ENCODE measurements around the gene ERLIN1. TPM values are rescaled to one million over a fixed set of nuclear protein-coding genes. Genes with fewer than 3 reads are reported as not detected.

Gene ERLIN1
- total and polyA plus RNA-seq, 5 experiments from 2014 or later, result 5.4 to 13.0 (median 8.3) TPM

- peaks cover 0 to 26% (median 8%) of the 10 kb centered on the region in 3 donors for H3K36me3 Mint-ChIP-seq
- DNase-seq, result no peak
- no peak for ATAC-seq
- H3K4me3 Mint-ChIP-seq, result no peak overlapping the region
- H3K27ac Mint-ChIP-seq, result no peak overlapping the region
- H3K9me3 Mint-ChIP-seq, result no peaks in the 10 kb centered on the region
- POLR2A ChIA-PET, result no interaction called here
- H3K4me1 Mint-ChIP-seq, result no peaks in the 10 kb centered on the region
- H3K27me3 Mint-ChIP-seq, result peaks cover 0 to 14% (median 10%) of the 10 kb centered on the region in 5 donors
These were observed 38.8 kb downstream of the ERLIN1 start for GRCh38 chr10:100146875-100147650.

DNA sequence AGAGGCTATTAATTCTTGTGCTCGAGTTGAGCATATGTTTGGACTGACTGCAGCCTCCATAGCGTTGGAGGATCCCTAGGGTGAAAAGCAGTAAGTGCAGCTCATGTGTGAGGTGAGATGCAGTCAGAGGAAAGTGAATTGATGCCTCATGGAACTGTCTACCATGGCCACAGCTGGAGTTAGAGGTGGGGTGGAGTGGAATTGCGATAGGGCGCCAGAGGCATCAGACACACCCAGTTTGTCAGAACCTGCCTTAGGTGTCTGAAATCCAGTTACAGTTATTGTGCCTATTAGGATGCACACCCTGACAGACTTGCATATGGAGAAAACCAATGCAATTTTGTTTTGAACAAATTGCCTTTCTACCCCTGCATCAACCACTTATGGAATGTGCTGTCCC lies 39.4 kb downstream of the ERLIN1 start:
- POLR2A ChIA-PET, result no interaction called here
- Mint-ChIP-seq H3K27me3 (peaks cover 3 to 14% (median 10%) of the 10 kb centered on the region in 5 donors), H3K36me3 (peaks cover 0 to 20% (median 1%) of the 10 kb centered on the region in 3 donors), H3K9me3 (no peaks in the 10 kb centered on the region), H3K27ac (no peak overlapping the region), H3K4me3 (no peak overlapping the region), H3K4me1 (no peaks in the 10 kb centered on the region)
- DNase-seq (no peak), ATAC-seq (no peak)

- no peaks in the 10 kb centered on the region for H3K4me1 Mint-ChIP-seq
- H3K4me3 Mint-ChIP-seq, result no peak overlapping the region
- H3K36me3 Mint-ChIP-seq, result no peaks in the 10 kb centered on the region
- POLR2A ChIA-PET, result no interaction called here
- H3K27me3 Mint-ChIP-seq, result peaks cover 12 to 23% (median 15%) of the 10 kb centered on the region in 5 donors
- ATAC-seq (no peak), DNase-seq (no peak)
- H3K27ac Mint-ChIP-seq, result no peak overlapping the region
- H3K9me3 Mint-ChIP-seq, result no peaks in the 10 kb centered on the region
These were observed 42.1 kb downstream of the ERLIN1 start for GRCh38 chr10:100143756-100144155.

GRCh38 chr10:100141446-100142087 lies 44.3 kb downstream of the ERLIN1 start:
- DNase-seq (no peak), ATAC-seq (no peak)
- Mint-ChIP-seq H3K9me3 (peaks cover 0 to under 1% (median 0%) of the 10 kb centered on the region in 9 donors), H3K4me3 (no peak overlapping the region), H3K4me1 (no peaks in the 10 kb centered on the region), H3K27me3 (peaks cover 15 to 23% (median 18%) of the 10 kb centered on the region in 5 donors), H3K36me3 (no peaks in the 10 kb centered on the region), H3K27ac (no peak overlapping the region)
- POLR2A ChIA-PET, result no interaction called here

DNA sequence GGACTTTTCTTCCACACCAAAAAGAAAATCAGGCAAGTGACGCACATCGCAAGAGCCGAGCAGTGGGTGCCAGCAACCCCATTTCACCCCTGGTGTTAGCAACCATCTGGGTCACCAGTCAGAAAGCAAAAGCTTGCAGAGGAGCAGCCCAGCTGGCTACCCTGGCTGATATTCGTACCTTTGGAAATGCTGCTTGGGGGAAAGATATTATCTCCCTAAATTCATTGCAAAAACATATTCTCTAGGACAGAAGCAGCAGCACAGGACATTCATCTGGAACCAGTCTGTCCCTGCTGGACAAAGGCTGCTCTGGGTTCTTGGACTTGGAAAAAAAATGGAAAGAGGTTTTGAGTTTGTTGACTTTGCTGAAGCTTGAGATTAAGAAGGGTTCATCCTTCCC lies 45.8 kb downstream of the ERLIN1 start:
- ATAC-seq (no peak), DNase-seq (no peak)
- Mint-ChIP-seq H3K27ac (no peak overlapping the region), H3K4me1 (no peaks in the 10 kb centered on the region), H3K36me3 (peaks cover 0 to 2% (median 0%) of the 10 kb centered on the region in 3 donors), H3K4me3 (no peak overlapping the region), H3K27me3 (peaks cover 13 to 24% (median 20%) of the 10 kb centered on the region in 5 donors), H3K9me3 (peaks cover 0 to 6% (median 2%) of the 10 kb centered on the region in 9 donors)
- POLR2A ChIA-PET, result no interaction called here

DNA sequence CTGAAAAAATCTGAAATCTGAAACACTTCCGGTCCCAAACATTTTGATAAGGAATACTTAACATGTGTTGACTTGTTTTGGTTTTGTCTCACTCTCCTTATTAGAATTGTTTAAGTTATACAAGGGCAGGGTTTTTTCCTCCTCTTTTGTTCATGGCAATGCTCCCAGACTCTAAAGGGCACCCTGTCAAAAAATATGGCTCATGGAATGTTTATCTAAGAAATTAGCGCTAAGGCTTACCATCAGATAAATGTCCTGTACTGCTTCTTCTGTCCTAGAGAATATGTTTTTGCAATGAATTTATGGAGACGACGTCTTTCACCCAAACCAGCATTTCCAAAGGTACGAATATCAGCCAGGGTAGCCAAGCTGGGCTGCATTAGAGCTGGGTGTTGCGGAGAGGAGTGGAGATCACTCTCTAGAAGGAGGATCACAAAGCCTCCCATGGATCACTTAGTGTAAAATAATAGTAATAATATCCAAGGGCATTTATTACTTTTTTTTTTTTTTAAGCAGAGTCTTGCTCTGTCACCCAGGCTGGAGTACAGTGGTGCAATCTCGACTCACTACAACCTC lies 46.8 kb downstream of the ERLIN1 start:
- POLR2A ChIA-PET, result no interaction called here
- H3K36me3 Mint-ChIP-seq, result peaks cover 0 to 5% (median under 1%) of the 10 kb centered on the region in 3 donors
- no peak for ATAC-seq
- peaks cover 0 to under 1% (median 0%) of the 10 kb centered on the region in 4 donors for H3K4me1 Mint-ChIP-seq
- DNase-seq, result no peak
- peaks cover 0 to 12% (median 6%) of the 10 kb centered on the region in 9 donors for H3K9me3 Mint-ChIP-seq
- H3K4me3 Mint-ChIP-seq, result no peak overlapping the region
- no peak overlapping the region for H3K27ac Mint-ChIP-seq
- peaks cover 8 to 24% (median 16%) of the 10 kb centered on the region in 5 donors for H3K27me3 Mint-ChIP-seq

GRCh38 chr10:100135486-100135885 lies 50.3 kb downstream of the ERLIN1 start:
- Mint-ChIP-seq H3K4me3 (no peak overlapping the region), H3K9me3 (peaks cover 0 to 15% (median 8%) of the 10 kb centered on the region in 9 donors), H3K36me3 (peaks cover 0 to 9% (median 5%) of the 10 kb centered on the region in 3 donors), H3K4me1 (peaks cover 0 to 3% (median 0%) of the 10 kb centered on the region in 4 donors), H3K27me3 (peaks cover 6 to 30% (median 16%) of the 10 kb centered on the region in 5 donors), H3K27ac (no peak overlapping the region)
- DNase-seq, result no peak
- POLR2A ChIA-PET, result no interaction called here
- ATAC-seq, result no peak

DNA sequence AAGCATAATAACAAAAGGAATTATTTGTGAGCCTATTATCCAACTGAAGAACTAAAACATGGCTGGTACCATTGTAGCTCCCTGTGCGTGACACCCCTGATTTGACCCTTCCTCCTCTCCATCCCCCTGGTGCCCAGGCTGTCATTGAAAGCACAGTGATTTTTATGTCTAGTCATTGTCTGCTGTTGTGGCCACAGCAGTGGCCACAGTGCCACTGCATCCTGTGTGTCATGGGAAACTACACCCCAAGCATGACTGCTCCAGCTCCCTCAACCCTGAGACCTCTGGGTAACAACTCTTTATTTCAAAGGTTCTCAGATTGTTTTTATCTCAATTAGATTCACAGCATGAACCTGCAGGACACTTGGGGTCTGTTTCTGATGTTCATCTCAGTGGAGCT lies 52.0 kb downstream of the ERLIN1 start:
- no peak for ATAC-seq
- peaks cover 0 to 9% (median 5%) of the 10 kb centered on the region in 3 donors for H3K36me3 Mint-ChIP-seq
- peak overlapping the region in 1 of 10 donors; percentile 65 for H3K27ac Mint-ChIP-seq
- no peak for DNase-seq
- H3K4me3 Mint-ChIP-seq, result no peak overlapping the region
- POLR2A ChIA-PET, result no interaction called here
- H3K4me1 Mint-ChIP-seq, result peaks cover 0 to 3% (median 0%) of the 10 kb centered on the region in 4 donors
- H3K27me3 Mint-ChIP-seq, result peaks cover 4 to 28% (median 11%) of the 10 kb centered on the region in 5 donors
- peaks cover 0 to 15% (median 8%) of the 10 kb centered on the region in 9 donors for H3K9me3 Mint-ChIP-seq

DNA sequence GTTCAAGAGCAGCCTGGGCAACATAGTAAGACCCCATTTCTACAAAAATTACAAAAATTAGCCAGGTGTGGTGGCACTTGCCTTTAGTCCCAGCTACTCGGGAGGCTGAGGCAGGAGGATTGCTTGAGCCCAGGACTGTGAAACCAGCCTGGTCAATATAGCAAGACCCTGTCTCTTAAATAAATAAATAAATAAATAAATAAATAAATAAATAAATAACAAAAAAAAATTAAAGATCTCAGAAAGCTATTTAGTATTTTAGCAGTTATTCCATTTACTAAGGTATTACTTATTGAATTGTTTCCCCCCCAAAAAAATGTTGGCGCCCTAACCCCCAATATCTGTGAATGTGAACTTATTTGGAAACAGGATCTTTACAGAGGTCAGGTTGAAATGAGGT lies 53.4 kb downstream of the ERLIN1 start:
- H3K27me3 Mint-ChIP-seq, result peaks cover 4 to 42% (median 15%) of the 10 kb centered on the region in 5 donors
- peaks cover 0 to 9% (median 5%) of the 10 kb centered on the region in 3 donors for H3K36me3 Mint-ChIP-seq
- H3K4me1 Mint-ChIP-seq, result peaks cover 0 to 3% (median 0%) of the 10 kb centered on the region in 4 donors
- no peak overlapping the region for H3K27ac Mint-ChIP-seq
- H3K9me3 Mint-ChIP-seq, result peaks cover 0 to 15% (median 8%) of the 10 kb centered on the region in 9 donors
- ATAC-seq, result no peak
- no peak overlapping the region for H3K4me3 Mint-ChIP-seq
- DNase-seq, result no peak
- POLR2A ChIA-PET, result no interaction called here

GRCh38 chr10:100131571-100131970 lies 54.3 kb downstream of the ERLIN1 start:
- ATAC-seq, result no peak
- DNase-seq, result no peak
- POLR2A ChIA-PET, result no interaction called here

GRCh38 chr10:100130831-100131230 lies 55.0 kb downstream of the ERLIN1 start:
- no peak overlapping the region for H3K4me3 Mint-ChIP-seq
- H3K36me3 Mint-ChIP-seq, result peaks cover 0 to 9% (median 5%) of the 10 kb centered on the region in 3 donors
- DNase-seq (no peak), ATAC-seq (no peak)
- POLR2A ChIA-PET, result no interaction called here
- peaks cover 0 to 3% (median 0%) of the 10 kb centered on the region in 4 donors for H3K4me1 Mint-ChIP-seq
- peaks cover 0 to 15% (median 6%) of the 10 kb centered on the region in 9 donors for H3K9me3 Mint-ChIP-seq
- H3K27ac Mint-ChIP-seq, result no peak overlapping the region
- H3K27me3 Mint-ChIP-seq, result peaks cover 6 to 44% (median 13%) of the 10 kb centered on the region in 5 donors

More at GRCh38 chr10:100131571-100131970, 54.3 kb downstream of the ERLIN1 start:
- Mint-ChIP-seq H3K4me1 (peaks cover 0 to 3% (median 0%) of the 10 kb centered on the region in 4 donors), H3K36me3 (peaks cover 0 to 9% (median 5%) of the 10 kb centered on the region in 3 donors), H3K9me3 (peaks cover 0 to 15% (median 8%) of the 10 kb centered on the region in 9 donors), H3K4me3 (no peak overlapping the region), H3K27me3 (peaks cover 6 to 44% (median 16%) of the 10 kb centered on the region in 5 donors), H3K27ac (no peak overlapping the region)

DNA sequence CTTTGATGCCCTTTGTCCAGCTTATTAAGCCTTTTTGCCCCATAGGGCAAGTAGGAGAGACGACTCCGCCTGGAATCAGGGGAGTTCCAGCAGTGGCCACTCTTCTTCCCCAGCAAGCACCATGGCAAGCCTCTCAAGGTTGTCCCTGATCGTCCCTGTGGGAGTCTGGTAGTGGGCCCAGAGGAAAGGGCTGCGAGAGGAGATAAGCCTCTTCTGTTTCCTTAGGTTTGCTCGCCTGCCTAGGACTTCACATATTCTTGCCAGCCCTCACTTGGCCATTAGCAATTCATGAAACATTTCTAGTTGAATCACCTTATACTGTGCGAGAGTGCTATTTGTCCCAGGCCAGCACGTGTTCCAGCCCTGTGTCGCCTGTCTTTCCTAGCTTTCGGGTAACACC lies 56.4 kb downstream of the ERLIN1 start:
- ATAC-seq, result no peak
- peaks cover 0 to 3% (median 0%) of the 10 kb centered on the region in 4 donors for H3K4me1 Mint-ChIP-seq
- no peak for DNase-seq
- peaks cover 0 to 8% (median 3%) of the 10 kb centered on the region in 9 donors for H3K9me3 Mint-ChIP-seq
- no peak overlapping the region for H3K27ac Mint-ChIP-seq
- peaks cover 6 to 44% (median 13%) of the 10 kb centered on the region in 5 donors for H3K27me3 Mint-ChIP-seq
- H3K36me3 Mint-ChIP-seq, result peaks cover 0 to 5% (median 4%) of the 10 kb centered on the region in 3 donors
- no peak overlapping the region for H3K4me3 Mint-ChIP-seq
- POLR2A ChIA-PET, result no interaction called here

Measured in naive thymus-derived CD8-positive, alpha-beta T cell (primary cell).